Measurements from ENCODE around the gene CC2D2A. TPM values are rescaled to one million over a fixed set of nuclear protein-coding genes. Genes with fewer than 3 reads are reported as not detected.

CC2D2A gene
- total and polyA plus RNA-seq, 10 of the 15 experiments (the other 5 are each of a cell fraction or from before 2014, with no cell fraction given): 0.04 to 1.1 (median 0.26) TPM

DNA sequence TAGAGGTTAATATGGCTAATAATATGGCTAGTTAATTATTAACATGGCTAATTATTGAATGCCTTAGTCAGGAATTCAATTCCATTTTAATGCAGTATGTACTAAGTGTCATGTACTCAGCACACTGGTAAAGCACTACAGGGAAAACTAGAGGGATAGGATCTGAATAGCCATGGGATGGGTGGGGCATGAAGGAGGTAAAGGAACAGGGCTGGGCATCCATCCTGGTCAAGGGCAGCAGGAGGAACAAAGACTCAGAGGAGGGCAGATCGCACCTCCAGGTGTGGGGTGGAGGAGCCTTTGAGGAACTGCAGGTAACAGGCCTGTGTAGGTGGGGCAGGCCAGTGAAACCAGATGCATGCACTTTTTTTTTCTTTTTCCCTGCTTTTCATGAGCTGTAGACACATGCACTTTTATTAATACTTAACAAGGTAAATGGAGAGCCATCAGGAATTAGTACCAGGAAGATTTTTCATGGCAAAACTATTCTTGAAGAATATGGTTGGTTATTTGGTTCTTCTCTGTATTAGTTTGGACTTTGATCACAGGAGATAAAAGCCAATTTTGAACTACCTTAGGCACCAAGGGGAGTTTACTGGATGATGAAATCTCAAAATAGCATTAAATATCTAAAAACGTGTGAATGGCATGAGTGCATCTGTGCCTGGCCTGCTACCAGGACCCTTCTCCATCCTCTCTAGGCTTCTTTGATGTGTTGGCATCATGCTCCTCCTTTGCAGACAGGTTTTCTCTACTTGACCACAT is 88.3 kb downstream of the CC2D2A start:
- Histone ChIP-seq H3K9ac (ENCODE audit: control insufficient read depth, insufficient read depth, low read length) (no peak overlapping the region), H2AFZ (ENCODE audit: control insufficient read depth, low read depth, low read length) (no peak overlapping the region), H3K27me3 (replicated peaks in 1 of 2; ENCODE audit: control insufficient read depth in 2 of 2, insufficient read depth in 2 of 2, low read length in 1 of 2) (no peaks in the 10 kb centered on the region), H3K79me2 (ENCODE audit: control insufficient read depth, insufficient read depth, low read length) (no peaks in the 10 kb centered on the region), H3K27ac (ENCODE audit: control insufficient read depth, insufficient read depth) (no peak overlapping the region), H3K4me2 (ENCODE audit: control insufficient read depth, insufficient read depth) (no peak overlapping the region), H4K20me1 (ENCODE audit: control insufficient read depth, insufficient read depth) (no peaks in the 10 kb centered on the region), H3K36me3 (ENCODE audit: control insufficient read depth in 2 of 2, insufficient read depth in 2 of 2, low read length in 1 of 2) (no peaks in the 10 kb centered on the region), H3K4me3 (no peak overlapping the region), H3K9me3 (replicated peaks; ENCODE audit: control insufficient read depth, insufficient read depth, low read length) (no peaks in the 10 kb centered on the region), H3K4me1 (ENCODE audit: control insufficient read depth, insufficient read depth, low read length) (no peaks in the 10 kb centered on the region)
- intact Hi-C loops (cut with micrococcal nuclease; ENCODE audit: unreplicated experiment): no loop called here
- no TSS peak for BruUV-seq (replicated peaks)
- ChIA-PET SMC1A (ENCODE audit: uncharacterized antibody, unreplicated experiment) (no interaction called here), POLR2A (no interaction called here), CTCF (no interaction called here), RAD21 (ENCODE audit: unreplicated experiment) (no interaction called here)
- DNase-seq (ENCODE audit: low read depth, low spot score) (no peak), ATAC-seq (no peak), FAIRE-seq (no peak)
- WGBS (ENCODE audit: insufficient coverage, insufficient replicate concordance, low lambda C conversion rate, missing lambda C conversion rate): 50% methylated on average over 2 of the region's 2 CpGs
- no peak for TF ChIP-seq NBN (IDR thresholded peaks at IDR 0.05)
- TF ChIP-seq, protein P1, sequence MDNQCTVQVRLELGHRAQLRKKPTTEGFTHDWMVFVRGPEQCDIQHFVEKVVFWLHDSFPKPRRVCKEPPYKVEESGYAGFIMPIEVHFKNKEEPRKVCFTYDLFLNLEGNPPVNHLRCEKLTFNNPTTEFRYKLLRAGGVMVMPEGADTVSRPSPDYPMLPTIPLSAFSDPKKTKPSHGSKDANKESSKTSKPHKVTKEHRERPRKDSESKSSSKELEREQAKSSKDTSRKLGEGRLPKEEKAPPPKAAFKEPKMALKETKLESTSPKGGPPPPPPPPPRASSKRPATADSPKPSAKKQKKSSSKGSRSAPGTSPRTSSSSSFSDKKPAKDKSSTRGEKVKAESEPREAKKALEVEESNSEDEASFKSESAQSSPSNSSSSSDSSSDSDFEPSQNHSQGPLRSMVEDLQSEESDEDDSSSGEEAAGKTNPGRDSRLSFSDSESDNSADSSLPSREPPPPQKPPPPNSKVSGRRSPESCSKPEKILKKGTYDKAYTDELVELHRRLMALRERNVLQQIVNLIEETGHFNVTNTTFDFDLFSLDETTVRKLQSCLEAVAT (IDR thresholded peaks at IDR 0.05): no peak
- in situ Hi-C loops (cut with MboI): no loop called here

DNA sequence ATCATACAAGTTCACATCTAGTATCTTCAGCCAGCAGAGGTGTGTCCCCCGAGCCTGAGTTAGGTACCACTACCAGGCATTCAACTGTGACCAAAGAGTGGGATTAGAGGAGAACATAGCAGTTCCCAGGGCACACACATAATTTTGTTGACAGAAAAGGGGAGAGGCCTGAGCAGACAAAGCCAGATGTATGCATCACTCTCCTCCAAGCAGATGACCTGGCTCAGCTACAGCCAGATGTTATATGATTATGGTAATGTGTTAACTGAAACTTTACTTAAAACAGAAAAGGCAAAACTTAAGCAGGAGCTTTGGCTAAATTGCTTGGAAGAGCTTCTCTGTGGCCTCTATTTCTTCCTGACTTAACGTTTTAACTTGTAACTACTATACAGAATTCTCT is 88.9 kb downstream of the CC2D2A start:
- ATAC-seq: no peak
- in situ Hi-C loops (cut with MboI) (no loop called here), intact Hi-C loops (cut with micrococcal nuclease; ENCODE audit: unreplicated experiment) (no loop called here)
- H3K27me3 ChIP-seq (replicated peaks in 1 of 2; ENCODE audit: control insufficient read depth in 2 of 2, insufficient read depth in 2 of 2, low read length in 1 of 2): no peaks in the 10 kb centered on the region
- no peak overlapping the region for H3K4me2 ChIP-seq (ENCODE audit: control insufficient read depth, insufficient read depth)
- H3K9me3 ChIP-seq (replicated peaks; ENCODE audit: control insufficient read depth, insufficient read depth, low read length): no peaks in the 10 kb centered on the region
- DNase-seq (ENCODE audit: low read depth, low spot score): no peak
- ChIA-PET CTCF (no interaction called here), SMC1A (ENCODE audit: uncharacterized antibody, unreplicated experiment) (no interaction called here), RAD21 (ENCODE audit: unreplicated experiment) (no interaction called here), POLR2A (no interaction called here)
- H3K27ac ChIP-seq (ENCODE audit: control insufficient read depth, insufficient read depth): no peak overlapping the region
- no peak overlapping the region for H3K4me3 ChIP-seq
- no peak for FAIRE-seq
- H4K20me1 ChIP-seq (ENCODE audit: control insufficient read depth, insufficient read depth): no peaks in the 10 kb centered on the region
- H3K79me2 ChIP-seq (ENCODE audit: control insufficient read depth, insufficient read depth, low read length): no peaks in the 10 kb centered on the region
- no peak overlapping the region for H3K9ac ChIP-seq (ENCODE audit: control insufficient read depth, insufficient read depth, low read length)
- no peak overlapping the region for H2AFZ ChIP-seq (ENCODE audit: control insufficient read depth, low read depth, low read length)
- 58% methylated on average over 2 of the region's 2 CpGs for WGBS (ENCODE audit: insufficient coverage, insufficient replicate concordance, low lambda C conversion rate, missing lambda C conversion rate)
- no peaks in the 10 kb centered on the region for H3K36me3 ChIP-seq (ENCODE audit: control insufficient read depth in 2 of 2, insufficient read depth in 2 of 2, low read length in 1 of 2)
- BruUV-seq (replicated peaks): no TSS peak
- no peaks in the 10 kb centered on the region for H3K4me1 ChIP-seq (ENCODE audit: control insufficient read depth, insufficient read depth, low read length)
- TF ChIP-seq SMC3 (IDR thresholded peaks at IDR 0.05; ENCODE audit: borderline replicate concordance, low read length) (no peak), MYC (IDR thresholded peaks at IDR 0.05; ENCODE audit: insufficient read depth, insufficient read length, insufficient replicate concordance, low read length, severe bottlenecking) (no peak), RAD51 (IDR thresholded peaks at IDR 0.05) (no peak), JUNB (IDR thresholded peaks at IDR 0.05) (no peak), MTA3 (IDR thresholded peaks at IDR 0.05; ENCODE audit: borderline replicate concordance, low read length) (no peak), RBBP5 (conservative IDR thresholded peaks at IDR 0.05) (no peak)
- TF ChIP-seq, protein P2, sequence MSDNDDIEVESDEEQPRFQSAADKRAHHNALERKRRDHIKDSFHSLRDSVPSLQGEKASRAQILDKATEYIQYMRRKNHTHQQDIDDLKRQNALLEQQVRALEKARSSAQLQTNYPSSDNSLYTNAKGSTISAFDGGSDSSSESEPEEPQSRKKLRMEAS (IDR thresholded peaks at IDR 0.05; ENCODE audit: low read depth, low read length): no peak
- TF ChIP-seq, protein P3, sequence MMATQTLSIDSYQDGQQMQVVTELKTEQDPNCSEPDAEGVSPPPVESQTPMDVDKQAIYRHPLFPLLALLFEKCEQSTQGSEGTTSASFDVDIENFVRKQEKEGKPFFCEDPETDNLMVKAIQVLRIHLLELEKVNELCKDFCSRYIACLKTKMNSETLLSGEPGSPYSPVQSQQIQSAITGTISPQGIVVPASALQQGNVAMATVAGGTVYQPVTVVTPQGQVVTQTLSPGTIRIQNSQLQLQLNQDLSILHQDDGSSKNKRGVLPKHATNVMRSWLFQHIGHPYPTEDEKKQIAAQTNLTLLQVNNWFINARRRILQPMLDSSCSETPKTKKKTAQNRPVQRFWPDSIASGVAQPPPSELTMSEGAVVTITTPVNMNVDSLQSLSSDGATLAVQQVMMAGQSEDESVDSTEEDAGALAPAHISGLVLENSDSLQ (IDR thresholded peaks at IDR 0.05): no peak
- TF ChIP-seq, protein P4, sequence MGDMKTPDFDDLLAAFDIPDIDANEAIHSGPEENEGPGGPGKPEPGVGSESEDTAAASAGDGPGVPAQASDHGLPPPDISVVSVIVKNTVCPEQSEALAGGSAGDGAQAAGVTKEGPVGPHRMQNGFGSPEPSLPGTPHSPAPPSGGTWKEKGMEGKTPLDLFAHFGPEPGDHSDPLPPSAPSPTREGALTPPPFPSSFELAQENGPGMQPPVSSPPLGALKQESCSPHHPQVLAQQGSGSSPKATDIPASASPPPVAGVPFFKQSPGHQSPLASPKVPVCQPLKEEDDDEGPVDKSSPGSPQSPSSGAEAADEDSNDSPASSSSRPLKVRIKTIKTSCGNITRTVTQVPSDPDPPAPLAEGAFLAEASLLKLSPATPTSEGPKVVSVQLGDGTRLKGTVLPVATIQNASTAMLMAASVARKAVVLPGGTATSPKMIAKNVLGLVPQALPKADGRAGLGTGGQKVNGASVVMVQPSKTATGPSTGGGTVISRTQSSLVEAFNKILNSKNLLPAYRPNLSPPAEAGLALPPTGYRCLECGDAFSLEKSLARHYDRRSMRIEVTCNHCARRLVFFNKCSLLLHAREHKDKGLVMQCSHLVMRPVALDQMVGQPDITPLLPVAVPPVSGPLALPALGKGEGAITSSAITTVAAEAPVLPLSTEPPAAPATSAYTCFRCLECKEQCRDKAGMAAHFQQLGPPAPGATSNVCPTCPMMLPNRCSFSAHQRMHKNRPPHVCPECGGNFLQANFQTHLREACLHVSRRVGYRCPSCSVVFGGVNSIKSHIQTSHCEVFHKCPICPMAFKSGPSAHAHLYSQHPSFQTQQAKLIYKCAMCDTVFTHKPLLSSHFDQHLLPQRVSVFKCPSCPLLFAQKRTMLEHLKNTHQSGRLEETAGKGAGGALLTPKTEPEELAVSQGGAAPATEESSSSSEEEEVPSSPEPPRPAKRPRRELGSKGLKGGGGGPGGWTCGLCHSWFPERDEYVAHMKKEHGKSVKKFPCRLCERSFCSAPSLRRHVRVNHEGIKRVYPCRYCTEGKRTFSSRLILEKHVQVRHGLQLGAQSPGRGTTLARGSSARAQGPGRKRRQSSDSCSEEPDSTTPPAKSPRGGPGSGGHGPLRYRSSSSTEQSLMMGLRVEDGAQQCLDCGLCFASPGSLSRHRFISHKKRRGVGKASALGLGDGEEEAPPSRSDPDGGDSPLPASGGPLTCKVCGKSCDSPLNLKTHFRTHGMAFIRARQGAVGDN (IDR thresholded peaks at IDR 0.05): no peak

Data from GM12878 (cell line).